Liver (tissue), 3 donors: Measurements from ENCODE around the gene CNOT10.

Experiments used
- GABPA ChIP-seq, 2 donors: IDR thresholded peaks in 1 of 2; conservative IDR thresholded peaks in 1 of 2; 2 replicates each; pipeline ENCODE4 v1.6.1; 2016; ENCODE audit warnings: antibody characterized with exemption in 2 of 2, mild to moderate bottlenecking in 1 of 2, moderate library complexity in 1 of 2
- JUND ChIP-seq, 2 donors: IDR thresholded peaks; 2 replicates each; pipeline ENCODE4 v1.6.1; 2016; ENCODE audit warnings: antibody characterized with exemption in 2 of 2
- SP1 ChIP-seq: IDR thresholded peaks from 2 replicates; pipeline ENCODE4 v1.6.1; 2018; ENCODE audit warnings: antibody characterized with exemption, mild to moderate bottlenecking
- TF ChIP-seq, protein P1 (sequence below): IDR thresholded peaks from 2 replicates; pipeline ENCODE4 v1.6.1; 2016; ENCODE audit warnings: antibody characterized with exemption
- TF ChIP-seq, protein P2 (sequence below): fragments of 150-350 bp; IDR thresholded peaks from 2 replicates; pipeline ENCODE4 v1.5.1; 2017; ENCODE audit warnings: improper control_type of control experiment, low read depth, low read length; ENCODE audit not compliant: missing input control
- TF ChIP-seq, protein P3 (sequence below): IDR thresholded peaks from 2 replicates; pipeline ENCODE4 v1.6.1; 2016; ENCODE audit warnings: antibody characterized with exemption, mild to moderate bottlenecking
- TF ChIP-seq, protein P4 (sequence below): IDR thresholded peaks from 2 replicates; pipeline ENCODE4 v1.6.1; 2016; ENCODE audit warnings: antibody characterized with exemption
- donor health status: healthy.
- donor health status: healthy.

DNA sequence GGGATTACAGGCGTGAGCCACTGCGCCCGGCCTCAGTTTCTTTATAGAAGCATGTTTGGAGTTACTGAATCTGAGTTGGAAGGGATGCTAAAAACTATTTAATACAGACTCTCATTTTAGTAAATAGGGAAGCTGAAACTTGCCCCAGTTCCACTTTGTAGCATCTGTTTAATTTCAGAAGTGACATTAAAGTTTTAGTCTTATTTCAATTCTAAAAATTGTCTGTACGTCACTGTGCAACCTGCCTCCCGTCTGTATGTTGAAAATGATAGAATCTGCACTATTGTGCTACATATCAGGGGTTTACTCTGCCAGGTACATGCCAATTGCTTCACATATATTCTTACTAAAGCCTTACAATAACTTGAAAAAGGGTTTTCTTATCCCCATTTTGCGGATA is 15.3 kb downstream of the CNOT10 start:
- TF ChIP-seq, protein P1, sequence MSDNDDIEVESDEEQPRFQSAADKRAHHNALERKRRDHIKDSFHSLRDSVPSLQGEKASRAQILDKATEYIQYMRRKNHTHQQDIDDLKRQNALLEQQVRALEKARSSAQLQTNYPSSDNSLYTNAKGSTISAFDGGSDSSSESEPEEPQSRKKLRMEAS = no peak
- TF ChIP-seq JUND (IDR thresholded peaks at IDR 0.05) = no peak
- TF ChIP-seq, protein P2, sequence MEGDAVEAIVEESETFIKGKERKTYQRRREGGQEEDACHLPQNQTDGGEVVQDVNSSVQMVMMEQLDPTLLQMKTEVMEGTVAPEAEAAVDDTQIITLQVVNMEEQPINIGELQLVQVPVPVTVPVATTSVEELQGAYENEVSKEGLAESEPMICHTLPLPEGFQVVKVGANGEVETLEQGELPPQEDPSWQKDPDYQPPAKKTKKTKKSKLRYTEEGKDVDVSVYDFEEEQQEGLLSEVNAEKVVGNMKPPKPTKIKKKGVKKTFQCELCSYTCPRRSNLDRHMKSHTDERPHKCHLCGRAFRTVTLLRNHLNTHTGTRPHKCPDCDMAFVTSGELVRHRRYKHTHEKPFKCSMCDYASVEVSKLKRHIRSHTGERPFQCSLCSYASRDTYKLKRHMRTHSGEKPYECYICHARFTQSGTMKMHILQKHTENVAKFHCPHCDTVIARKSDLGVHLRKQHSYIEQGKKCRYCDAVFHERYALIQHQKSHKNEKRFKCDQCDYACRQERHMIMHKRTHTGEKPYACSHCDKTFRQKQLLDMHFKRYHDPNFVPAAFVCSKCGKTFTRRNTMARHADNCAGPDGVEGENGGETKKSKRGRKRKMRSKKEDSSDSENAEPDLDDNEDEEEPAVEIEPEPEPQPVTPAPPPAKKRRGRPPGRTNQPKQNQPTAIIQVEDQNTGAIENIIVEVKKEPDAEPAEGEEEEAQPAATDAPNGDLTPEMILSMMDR = no peak
- no peak for TF ChIP-seq SP1
- TF ChIP-seq, protein P3, sequence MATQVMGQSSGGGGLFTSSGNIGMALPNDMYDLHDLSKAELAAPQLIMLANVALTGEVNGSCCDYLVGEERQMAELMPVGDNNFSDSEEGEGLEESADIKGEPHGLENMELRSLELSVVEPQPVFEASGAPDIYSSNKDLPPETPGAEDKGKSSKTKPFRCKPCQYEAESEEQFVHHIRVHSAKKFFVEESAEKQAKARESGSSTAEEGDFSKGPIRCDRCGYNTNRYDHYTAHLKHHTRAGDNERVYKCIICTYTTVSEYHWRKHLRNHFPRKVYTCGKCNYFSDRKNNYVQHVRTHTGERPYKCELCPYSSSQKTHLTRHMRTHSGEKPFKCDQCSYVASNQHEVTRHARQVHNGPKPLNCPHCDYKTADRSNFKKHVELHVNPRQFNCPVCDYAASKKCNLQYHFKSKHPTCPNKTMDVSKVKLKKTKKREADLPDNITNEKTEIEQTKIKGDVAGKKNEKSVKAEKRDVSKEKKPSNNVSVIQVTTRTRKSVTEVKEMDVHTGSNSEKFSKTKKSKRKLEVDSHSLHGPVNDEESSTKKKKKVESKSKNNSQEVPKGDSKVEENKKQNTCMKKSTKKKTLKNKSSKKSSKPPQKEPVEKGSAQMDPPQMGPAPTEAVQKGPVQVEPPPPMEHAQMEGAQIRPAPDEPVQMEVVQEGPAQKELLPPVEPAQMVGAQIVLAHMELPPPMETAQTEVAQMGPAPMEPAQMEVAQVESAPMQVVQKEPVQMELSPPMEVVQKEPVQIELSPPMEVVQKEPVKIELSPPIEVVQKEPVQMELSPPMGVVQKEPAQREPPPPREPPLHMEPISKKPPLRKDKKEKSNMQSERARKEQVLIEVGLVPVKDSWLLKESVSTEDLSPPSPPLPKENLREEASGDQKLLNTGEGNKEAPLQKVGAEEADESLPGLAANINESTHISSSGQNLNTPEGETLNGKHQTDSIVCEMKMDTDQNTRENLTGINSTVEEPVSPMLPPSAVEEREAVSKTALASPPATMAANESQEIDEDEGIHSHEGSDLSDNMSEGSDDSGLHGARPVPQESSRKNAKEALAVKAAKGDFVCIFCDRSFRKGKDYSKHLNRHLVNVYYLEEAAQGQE = no peak
- no peak for TF ChIP-seq GABPA (IDR thresholded peaks at IDR 0.05 in 1 of 2, conservative IDR thresholded peaks at IDR 0.05 in 1 of 2)
- TF ChIP-seq, protein P4, sequence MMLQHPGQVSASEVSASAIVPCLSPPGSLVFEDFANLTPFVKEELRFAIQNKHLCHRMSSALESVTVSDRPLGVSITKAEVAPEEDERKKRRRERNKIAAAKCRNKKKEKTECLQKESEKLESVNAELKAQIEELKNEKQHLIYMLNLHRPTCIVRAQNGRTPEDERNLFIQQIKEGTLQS = no peak
